ENCODE measurements around the gene FREY1.

FREY1 gene

GRCh38 chr11:45906965-45907611, at the start of gene FREY1:
FREY1 (minus strand) TSS chr11:45907271; CDS start chr11:45907245, 26 bp downstream.
- FAIRE-seq: no peak

- FAIRE-seq: no peak
Measured at GRCh38 chr11:45949992-45950407, 42.9 kb upstream of the FREY1 start.

GRCh38 chr11:45948356-45948755, 41.3 kb upstream of the FREY1 start:
- no peak for FAIRE-seq

GRCh38 chr11:45947885-45948284, 40.8 kb upstream of the FREY1 start:
- FAIRE-seq: no peak

GRCh38 chr11:45945397-45945999, 38.4 kb upstream of the FREY1 start:
- no peak for FAIRE-seq

GRCh38 chr11:45942381-45942780, 35.3 kb upstream of the FREY1 start:
- FAIRE-seq: no peak

GRCh38 chr11:45941285-45941684, 34.2 kb upstream of the FREY1 start:
- FAIRE-seq: no peak

- FAIRE-seq: no peak
Measured at GRCh38 chr11:45939836-45940235, 32.8 kb upstream of the FREY1 start.

GRCh38 chr11:45937916-45938315, 30.8 kb upstream of the FREY1 start:
- FAIRE-seq: no peak

GRCh38 chr11:45936511-45937054, 29.5 kb upstream of the FREY1 start:
- FAIRE-seq: no peak

- no peak for FAIRE-seq
Measured at GRCh38 chr11:45935349-45936064, 28.4 kb upstream of the FREY1 start.

GRCh38 chr11:45934580-45935318, 27.7 kb upstream of the FREY1 start:
- no peak for FAIRE-seq

GRCh38 chr11:45933846-45934579, 26.9 kb upstream of the FREY1 start:
- FAIRE-seq: no peak

GRCh38 chr11:45933131-45933831, 26.2 kb upstream of the FREY1 start:
- no peak for FAIRE-seq

- no peak for FAIRE-seq
Measured at GRCh38 chr11:45932217-45932616, 25.1 kb upstream of the FREY1 start.

- FAIRE-seq: no peak
Measured at GRCh38 chr11:45931739-45932138, 24.7 kb upstream of the FREY1 start.

GRCh38 chr11:45930951-45931570, 24.0 kb upstream of the FREY1 start:
- FAIRE-seq: no peak

- no peak for FAIRE-seq
Measured at GRCh38 chr11:45930031-45930794, 23.1 kb upstream of the FREY1 start.

- no peak for FAIRE-seq
Measured at GRCh38 chr11:45929486-45930030, 22.5 kb upstream of the FREY1 start.

Measured in endometrium (tissue), 2 donors.